ENCODE measurements around the gene HOPX. TPM values are rescaled to one million over a fixed set of nuclear protein-coding genes. Genes with fewer than 3 reads are reported as not detected.

The HOPX gene
- total and polyA plus RNA-seq, 4 donors, result 144 to 792 (median 590) TPM

DNA sequence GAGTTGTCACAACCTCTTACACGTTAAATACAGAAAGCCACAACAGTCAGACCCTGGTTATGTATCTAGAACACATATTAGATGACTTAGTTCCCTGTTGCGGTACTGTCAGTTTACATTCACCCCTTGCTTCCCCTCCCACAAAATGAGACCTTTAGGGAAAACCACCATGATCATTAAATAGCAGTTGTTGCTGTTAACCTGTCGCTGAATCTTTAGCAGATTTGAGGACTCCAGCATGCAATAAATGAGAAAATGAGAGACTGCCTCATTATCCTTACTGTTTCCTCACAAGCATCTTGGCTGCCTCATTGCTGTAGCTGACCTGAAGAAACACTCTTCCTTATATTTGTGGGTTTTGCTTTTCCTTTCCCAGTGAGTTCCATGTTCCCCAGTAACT lies 77.8 kb downstream of the HOPX start:
- ATAC-seq (ENCODE audit: insufficient read depth, low FRiP score) (no peak), DNase-seq (no peak)
- TF ChIP-seq, protein P1, sequence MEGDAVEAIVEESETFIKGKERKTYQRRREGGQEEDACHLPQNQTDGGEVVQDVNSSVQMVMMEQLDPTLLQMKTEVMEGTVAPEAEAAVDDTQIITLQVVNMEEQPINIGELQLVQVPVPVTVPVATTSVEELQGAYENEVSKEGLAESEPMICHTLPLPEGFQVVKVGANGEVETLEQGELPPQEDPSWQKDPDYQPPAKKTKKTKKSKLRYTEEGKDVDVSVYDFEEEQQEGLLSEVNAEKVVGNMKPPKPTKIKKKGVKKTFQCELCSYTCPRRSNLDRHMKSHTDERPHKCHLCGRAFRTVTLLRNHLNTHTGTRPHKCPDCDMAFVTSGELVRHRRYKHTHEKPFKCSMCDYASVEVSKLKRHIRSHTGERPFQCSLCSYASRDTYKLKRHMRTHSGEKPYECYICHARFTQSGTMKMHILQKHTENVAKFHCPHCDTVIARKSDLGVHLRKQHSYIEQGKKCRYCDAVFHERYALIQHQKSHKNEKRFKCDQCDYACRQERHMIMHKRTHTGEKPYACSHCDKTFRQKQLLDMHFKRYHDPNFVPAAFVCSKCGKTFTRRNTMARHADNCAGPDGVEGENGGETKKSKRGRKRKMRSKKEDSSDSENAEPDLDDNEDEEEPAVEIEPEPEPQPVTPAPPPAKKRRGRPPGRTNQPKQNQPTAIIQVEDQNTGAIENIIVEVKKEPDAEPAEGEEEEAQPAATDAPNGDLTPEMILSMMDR (IDR thresholded peaks at IDR 0.05; ENCODE audit: control extremely low read depth, extremely low read depth), result no peak
- Histone ChIP-seq H3K4me1 (ENCODE audit: control insufficient read depth in 5 of 5, insufficient read depth in 5 of 5, low read length in 5 of 5) (no peaks in the 10 kb centered on the region), H3K4me3 (no peak overlapping the region), H3K36me3 (ENCODE audit: control insufficient read depth in 4 of 4, insufficient read depth in 4 of 4, low read length in 4 of 4) (no peaks in the 10 kb centered on the region), H3K9ac (ENCODE audit: insufficient read depth in 1 of 2, low read length in 2 of 2) (no peak overlapping the region), H3K27me3 (ENCODE audit: control insufficient read depth in 3 of 3, insufficient read depth in 3 of 3, low read length in 2 of 3) (peaks cover 0 to 10% (median 5%) of the 10 kb centered on the region in 3 donors), H3K27ac (ENCODE audit: low read depth in 1 of 2, low read length in 1 of 2) (no peak overlapping the region), H3K9me3 (ENCODE audit: control insufficient read depth in 4 of 4, insufficient read depth in 3 of 4, low read length in 3 of 4) (no peaks in the 10 kb centered on the region)
- 84 to 88% methylated on average over 3 of the region's 3 CpGs for WGBS, 2 donors

Other genes with a start within 250 kb of the HOPX start
- 10 to 100 TPM in 1 of 2 donors, 1 to 10 TPM in 1; 7.4 to 10.7 TPM for gene PPAT, start 245.7 kb downstream of the HOPX start, total RNA-seq
- 1 to 10 TPM; 2.0 to 4.7 TPM for gene PPAT, start 245.7 kb downstream of the HOPX start, polyA plus RNA-seq
- gene PAICS, start 245.0 kb downstream of the HOPX start, total RNA-seq, result 10 to 100 TPM; 28.0 to 47.0 TPM
- 10 to 100 TPM; 35.4 to 44.6 TPM for gene PAICS, start 245.0 kb downstream of the HOPX start, polyA plus RNA-seq
- gene SRP72, start 213.7 kb downstream of the HOPX start, total RNA-seq, result 10 to 100 TPM; 93.2 to 98.0 TPM
- gene SRP72, start 213.7 kb downstream of the HOPX start, polyA plus RNA-seq, result 10 to 100 TPM; 31.1 to 49.0 TPM
- gene ARL9, start 175.5 kb downstream of the HOPX start, total RNA-seq, result not detected
- under 1 TPM; 0.08 to 0.13 TPM for gene ARL9, start 175.5 kb downstream of the HOPX start, polyA plus RNA-seq
- under 1 TPM in 1 of 2 donors, not detected in 1; 0.91 TPM for gene SPINK2, start 140.4 kb upstream of the HOPX start, total RNA-seq
- not detected for gene SPINK2, start 140.4 kb upstream of the HOPX start, polyA plus RNA-seq
- 10 to 100 TPM; 36.4 to 55.9 TPM for gene REST, start 226.6 kb upstream of the HOPX start, total RNA-seq
- gene REST, start 226.6 kb upstream of the HOPX start, polyA plus RNA-seq, result 1 to 10 TPM; 4.0 to 7.2 TPM